Right lobe of liver (tissue), 6 donors: ENCODE measurements around the gene SOX14. TPM values are rescaled to one million over a fixed set of nuclear protein-coding genes. Genes with fewer than 3 reads are reported as not detected.

Experiments
- ATAC-seq, 4 donors: fragments of 200-7000 bp; cut with Tn5 transposase; one replicate each; pipeline ENCODE4 v1.9.1; 2020; ENCODE audit warnings: mild to moderate bottlenecking in 4 of 4, moderate library complexity in 4 of 4
- DNase-seq, 3 donors: peaks; one replicate each; pipeline ENCODE4 v3.0.0-alpha.2; 2020
- H3K27ac ChIP-seq, 3 donors: fragments of 200-600 bp; one replicate each; pipeline ENCODE4 v1.8.0; 2022
- H3K27me3 ChIP-seq, 2 donors: fragments of 200-600 bp; one replicate each; pipeline ENCODE4 v1.8.0; 2022
- H3K36me3 ChIP-seq, 4 donors: fragments of 200-600 bp; sonication (generic) in 1 of 4; one replicate each; pipeline versions ENCODE4 v1.5.1 to v1.8.0; 2017 to 2022; ENCODE audit warnings: control low read depth in 1 of 4
- H3K4me1 ChIP-seq, 4 donors: fragments of 200-600 bp; sonication (generic) in 1 of 4; one replicate each; pipeline versions ENCODE4 v1.5.1 to v1.8.0; 2017 to 2022; ENCODE audit warnings: control low read depth in 1 of 4
- H3K4me3 ChIP-seq, 3 donors: fragments of 200-600 bp; one replicate each; pipeline ENCODE4 v1.8.0; 2022
- H3K9me3 ChIP-seq, 4 donors: fragments of 200-600 bp; sonication (generic) in 1 of 4; one replicate each; pipeline versions ENCODE4 v1.5.1 to v1.8.0; 2017 to 2022; ENCODE audit warnings: control low read depth in 1 of 4
- POLR2A ChIP-seq: fragments of 450-650 bp; IDR thresholded peaks from one replicate; pipeline ENCODE4 v1.6.1; 2017; ENCODE audit warnings: antibody characterized with exemption, mild to moderate bottlenecking
- WGBS: methylation state at CpG from one replicate; pipeline ENCODE4 v1.1.6; 2018; ENCODE audit warnings: low coverage, low lambda C conversion rate; ENCODE audit not compliant: insufficient coverage; ENCODE audit errors: missing lambda C conversion rate; 5-methylcytosine and 5-hydroxymethylcytosine counted together
- intact Hi-C, 2 donors: fragments of 100-400 bp; cut with DNase I; formaldehyde crosslinking; loops; one replicate each; pipeline versions ENCODE4 v1.11.2 to v1.14.1; 2022
- total RNA-seq, 6 experiments: library from RNA; depleted of rRNA in 2 of 6; stranded (reverse); fragments of >200 nt in 2 of 6; fragmentation: NEBNext Ultra II Directional in 3 of 6; extraction: Animal tissue kit (Norgen Biotek cat#: 25700) in 3 of 6; gene quantifications; one replicate each; pipeline versions ENCODE4 v1.1.0 to v1.2.4, GENCODE V29; 2016 to 2023
- TF ChIP-seq, protein P1 (sequence below), 4 donors: fragments of 200-600 bp in 3 of 4; fragments of 450-650 bp in 1 of 4; IDR thresholded peaks; one replicate each; pipeline versions ENCODE4 v1.5.1 to v1.8.0; 2016 to 2022; ENCODE audit warnings: antibody characterized with exemption in 4 of 4, mild to moderate bottlenecking in 2 of 4
- donor health status: DM: no; HTN: yes; CAD: no.
- donor health status: DM: no; HTN: no; CAD: no.
- donor health status: DM: no; HTN: no; CAD: no.
- donor health status: DM: no; HTN: yes; CAD: no.
- donor health status: DM: no; HTN: yes; CAD: no.

SOX14 gene
- total RNA-seq, 6 experiments from 2014 or later: not detected

DNA sequence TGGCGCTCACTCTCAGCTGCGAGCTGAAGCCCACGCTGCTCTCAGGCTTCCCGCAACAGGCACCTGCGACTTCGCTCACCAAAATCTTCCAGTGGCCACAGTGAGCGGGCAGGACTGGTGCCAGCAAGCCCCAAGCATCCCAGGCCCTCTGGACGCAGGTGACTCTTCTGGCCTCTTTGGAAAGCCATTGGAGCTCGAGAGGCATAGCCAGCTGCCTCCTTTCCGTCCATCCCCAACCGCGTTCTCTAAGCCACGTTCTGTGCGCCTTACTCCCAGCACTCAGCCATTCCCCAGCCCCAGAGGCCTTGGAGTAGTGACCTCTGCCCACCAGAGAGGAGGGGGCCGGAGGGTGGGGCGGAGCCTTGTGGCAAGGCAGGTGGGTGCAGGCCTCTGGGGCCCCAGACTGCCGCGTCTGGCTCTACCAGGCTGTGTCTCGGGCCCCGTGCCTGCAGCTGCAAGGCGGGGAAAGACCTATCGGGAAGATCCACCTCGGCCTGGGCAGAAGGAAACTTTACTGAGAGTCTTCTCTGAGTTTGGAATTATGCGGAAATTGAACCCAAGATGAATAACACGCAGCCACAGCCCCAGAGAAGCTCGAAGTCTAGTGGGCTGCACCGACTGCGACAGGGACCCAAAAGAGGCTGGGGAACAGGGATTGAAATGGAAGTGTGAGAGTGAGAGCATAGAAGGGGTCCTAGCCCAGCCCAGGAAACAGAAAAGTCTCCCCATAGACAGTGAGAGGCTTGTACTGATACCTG lies 3.6 kb upstream of the SOX14 start:
- intact Hi-C loops: no loop called here
- 3% methylated on average over 22 of the region's 28 CpGs for WGBS
- H3K36me3 ChIP-seq: no peaks in the 10 kb centered on the region
- H3K27me3 ChIP-seq: peaks cover 12 to 38% of the 10 kb centered on the region in 2 donors
- no peaks in the 10 kb centered on the region for H3K9me3 ChIP-seq
- H3K4me1 ChIP-seq: peaks cover 0 to 10% (median 0%) of the 10 kb centered on the region in 4 donors
- no peak overlapping the region for H3K27ac ChIP-seq
- H3K4me3 ChIP-seq: no peak overlapping the region
- ATAC-seq (no peak), DNase-seq (no peak)
- TF ChIP-seq, protein P1, sequence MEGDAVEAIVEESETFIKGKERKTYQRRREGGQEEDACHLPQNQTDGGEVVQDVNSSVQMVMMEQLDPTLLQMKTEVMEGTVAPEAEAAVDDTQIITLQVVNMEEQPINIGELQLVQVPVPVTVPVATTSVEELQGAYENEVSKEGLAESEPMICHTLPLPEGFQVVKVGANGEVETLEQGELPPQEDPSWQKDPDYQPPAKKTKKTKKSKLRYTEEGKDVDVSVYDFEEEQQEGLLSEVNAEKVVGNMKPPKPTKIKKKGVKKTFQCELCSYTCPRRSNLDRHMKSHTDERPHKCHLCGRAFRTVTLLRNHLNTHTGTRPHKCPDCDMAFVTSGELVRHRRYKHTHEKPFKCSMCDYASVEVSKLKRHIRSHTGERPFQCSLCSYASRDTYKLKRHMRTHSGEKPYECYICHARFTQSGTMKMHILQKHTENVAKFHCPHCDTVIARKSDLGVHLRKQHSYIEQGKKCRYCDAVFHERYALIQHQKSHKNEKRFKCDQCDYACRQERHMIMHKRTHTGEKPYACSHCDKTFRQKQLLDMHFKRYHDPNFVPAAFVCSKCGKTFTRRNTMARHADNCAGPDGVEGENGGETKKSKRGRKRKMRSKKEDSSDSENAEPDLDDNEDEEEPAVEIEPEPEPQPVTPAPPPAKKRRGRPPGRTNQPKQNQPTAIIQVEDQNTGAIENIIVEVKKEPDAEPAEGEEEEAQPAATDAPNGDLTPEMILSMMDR (IDR thresholded peaks at IDR 0.05): no peak
- TF ChIP-seq POLR2A: no peak

DNA sequence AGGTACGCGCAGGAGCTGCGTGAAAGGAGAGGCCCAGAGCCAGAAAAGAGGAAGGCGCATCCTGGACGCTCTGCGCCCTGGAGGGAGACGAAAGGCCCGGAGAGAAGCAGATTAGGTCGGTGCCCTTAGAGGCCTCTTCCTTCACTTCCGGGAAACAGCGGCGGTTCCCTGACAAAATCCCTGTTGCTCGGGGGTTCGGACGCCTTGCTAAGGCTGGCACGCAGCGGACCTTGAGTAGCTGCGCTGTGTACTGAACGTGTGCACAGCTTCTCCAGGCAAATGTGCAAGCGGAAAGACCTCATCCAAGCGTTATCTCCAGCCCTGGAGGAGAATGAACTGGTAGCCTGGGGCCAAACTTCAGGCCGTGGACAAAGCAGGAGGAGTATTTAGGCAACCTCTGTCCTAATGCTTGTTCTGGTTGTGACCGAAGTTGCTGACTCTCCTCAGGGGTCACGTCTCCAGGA lies 3.0 kb upstream of the SOX14 start:
- H3K27me3 ChIP-seq: peaks cover 12 to 39% of the 10 kb centered on the region in 2 donors
- peaks cover 0 to 10% (median 0%) of the 10 kb centered on the region in 4 donors for H3K4me1 ChIP-seq
- no peak for ATAC-seq
- TF ChIP-seq, protein P1 (IDR thresholded peaks at IDR 0.05): no peak
- TF ChIP-seq POLR2A: no peak
- no peaks in the 10 kb centered on the region for H3K9me3 ChIP-seq
- no peak for DNase-seq
- intact Hi-C loops: no loop called here
- H3K36me3 ChIP-seq: no peaks in the 10 kb centered on the region
- no peak overlapping the region for H3K27ac ChIP-seq
- no peak overlapping the region for H3K4me3 ChIP-seq
- 0% methylated on average over 20 of the region's 24 CpGs for whole genome bisulfite sequencing

DNA sequence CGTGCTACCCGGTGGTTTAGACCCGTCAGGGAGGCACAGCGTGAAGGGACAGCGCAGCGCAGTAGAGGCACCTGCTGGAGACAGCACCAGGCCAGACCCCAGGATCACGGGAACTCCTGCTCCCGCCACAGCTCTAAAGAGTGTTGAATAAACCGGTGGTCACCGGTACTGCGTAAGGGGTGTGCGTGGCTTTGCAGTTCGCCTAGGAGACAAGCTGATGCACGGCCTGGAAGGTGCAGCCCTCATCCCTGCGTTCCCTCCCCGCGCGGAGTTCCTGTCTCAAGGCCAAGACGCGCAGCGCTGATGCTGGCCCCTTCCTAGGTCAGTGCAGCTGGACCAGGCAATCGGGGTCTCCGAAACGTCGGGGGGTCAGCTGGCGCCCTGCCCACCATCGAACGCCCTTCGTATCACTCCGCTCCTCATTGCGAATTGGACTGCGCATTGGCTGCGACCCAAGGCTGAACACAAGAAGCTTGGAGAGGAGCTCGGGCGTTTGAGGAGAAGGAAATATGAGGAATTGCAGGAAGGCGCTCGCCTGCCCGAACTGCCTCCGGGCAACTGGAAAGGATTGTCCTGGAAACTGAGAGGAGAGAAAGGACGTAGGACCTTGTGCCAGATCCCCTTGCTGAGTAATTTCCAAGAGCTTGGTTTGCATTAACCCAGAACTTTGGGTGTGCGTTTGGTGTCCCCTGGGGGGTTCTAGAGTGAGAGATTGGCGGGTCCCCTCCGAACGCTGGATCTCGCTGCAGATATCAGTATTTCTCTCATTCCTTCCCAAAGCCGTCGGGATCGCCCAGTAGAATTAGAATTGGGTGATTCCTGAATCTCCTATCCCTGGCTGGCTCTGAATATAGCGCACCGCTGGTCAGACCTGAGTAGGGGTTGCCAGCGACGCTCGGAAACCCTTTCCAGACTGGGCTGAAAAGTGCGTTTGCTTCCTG lies 2.3 kb upstream of the SOX14 start:
- Histone ChIP-seq H3K9me3 (no peaks in the 10 kb centered on the region), H3K4me3 (no peak overlapping the region), H3K27ac (no peak overlapping the region), H3K27me3 (peaks cover 12 to 40% of the 10 kb centered on the region in 2 donors), H3K4me1 (peaks cover 0 to 10% (median 0%) of the 10 kb centered on the region in 4 donors), H3K36me3 (no peaks in the 10 kb centered on the region)
- intact Hi-C loops: no loop called here
- WGBS: 2% methylated on average over 27 of the region's 54 CpGs
- TF ChIP-seq, protein P1 (IDR thresholded peaks at IDR 0.05): no peak
- TF ChIP-seq POLR2A: no peak
- no peak for ATAC-seq
- DNase-seq: no peak

DNA sequence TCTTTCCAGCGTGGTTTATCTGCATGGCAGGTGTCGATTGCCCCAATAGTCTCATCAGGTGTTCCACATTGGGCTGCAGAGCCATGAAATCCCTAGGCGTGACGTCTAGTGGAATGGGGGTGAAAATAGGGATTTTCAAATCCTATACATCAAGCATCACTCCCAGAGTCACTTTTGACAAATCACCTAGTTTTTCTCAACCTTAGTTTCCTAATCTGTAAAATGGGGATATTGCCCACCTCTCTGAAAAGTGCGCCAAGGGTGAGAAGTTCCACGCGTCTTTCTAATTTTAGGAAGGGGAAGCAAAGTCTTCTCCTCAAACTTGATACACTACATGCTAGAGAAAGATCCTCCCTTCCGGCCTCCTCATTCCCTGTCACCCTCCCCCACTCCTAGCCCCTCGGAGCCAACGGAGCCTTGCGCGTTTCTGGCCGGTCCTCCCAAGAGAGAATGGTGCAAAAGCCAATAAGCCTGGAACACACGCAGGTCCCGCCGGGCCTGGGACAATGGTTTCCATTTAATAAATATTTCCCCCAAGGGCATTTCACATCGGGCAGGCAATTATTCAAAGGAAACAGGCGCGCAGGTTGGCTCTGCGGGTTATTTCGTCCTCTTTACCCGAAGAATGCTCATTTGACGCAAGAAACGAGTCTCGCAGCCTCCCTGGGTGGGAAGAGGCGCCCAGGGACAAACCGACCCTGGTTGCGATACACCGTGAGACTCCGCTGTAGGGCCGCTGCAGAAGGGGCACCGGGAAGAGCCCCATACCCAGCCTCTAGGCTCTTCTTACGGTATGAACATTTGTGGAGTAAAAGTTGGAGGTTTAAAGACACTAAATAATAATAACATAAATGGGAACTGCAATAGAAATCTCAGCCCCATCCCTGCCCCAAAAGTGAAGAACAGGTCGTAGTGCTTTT lies 1.2 kb upstream of the SOX14 start:
- ATAC-seq (no peak), DNase-seq (no peak)
- H3K36me3 ChIP-seq: no peaks in the 10 kb centered on the region
- H3K4me1 ChIP-seq: peaks cover 0 to 15% (median 2%) of the 10 kb centered on the region in 4 donors
- no peak overlapping the region for H3K4me3 ChIP-seq
- TF ChIP-seq, protein P1 (IDR thresholded peaks at IDR 0.05): no peak
- TF ChIP-seq POLR2A: no peak
- WGBS: 8% methylated on average over 34 of the region's 34 CpGs
- intact Hi-C loops: no loop called here
- no peak overlapping the region for H3K27ac ChIP-seq
- H3K9me3 ChIP-seq: no peaks in the 10 kb centered on the region
- H3K27me3 ChIP-seq: peaks cover 12 to 50% of the 10 kb centered on the region in 2 donors
